Stomach (tissue), 9 donors: Measurements from ENCODE around the gene LNPEP. TPM values are rescaled to one million over a fixed set of nuclear protein-coding genes. Genes with fewer than 3 reads are reported as not detected.

ENCODE experiments used
- DNase-seq, 2 donors: peaks; one replicate each; pipeline versions ENCODE4 v3.0.0 to v3.0.0-alpha.2; 2013 to 2019
- H3K27ac ChIP-seq, 5 donors: fragments of 200-600 bp in 4 of 5; sonication (generic) in 4 of 5; one replicate each; pipeline ENCODE4 v1.5.1; 2013 to 2019; ENCODE audit warnings: mild to moderate bottlenecking in 1 of 5, moderate library complexity in 1 of 5
- H3K27me3 ChIP-seq, 3 donors: fragments of 200-600 bp; sonication (generic); one replicate each; pipeline ENCODE4 v1.5.1; 2017 to 2019; ENCODE audit warnings: mixed run types in 1 of 3
- H3K36me3 ChIP-seq, 4 donors: fragments of 200-600 bp; sonication (generic); 1 replicate in 3 of 4; 2 replicates in 1 of 4; pipeline ENCODE4 v1.5.1; 2016 to 2019
- H3K4me1 ChIP-seq, 4 donors: fragments of 200-600 bp; sonication (generic); one replicate each; pipeline ENCODE4 v1.5.1; 2016 to 2019
- H3K4me3 ChIP-seq, 4 donors: fragments of 200-600 bp; sonication (generic) in 3 of 4; one replicate each; pipeline ENCODE4 v1.5.1; 2016 to 2019; ENCODE audit warnings: mild to moderate bottlenecking in 1 of 4
- H3K9me3 ChIP-seq, 4 donors: fragments of 200-600 bp; sonication (generic); one replicate each; pipeline ENCODE4 v1.5.1; 2016 to 2019
- CTCF ChIP-seq, 7 experiments: fragments of 450-650 bp in 4 of 7; fragments of 200-600 bp in 3 of 7; sonication (generic) in 3 of 7; IDR thresholded peaks; one replicate each; pipeline ENCODE4 v1.5.1; 2016 to 2019; ENCODE audit warnings: antibody characterized with exemption in 7 of 7, control low read depth in 2 of 7, mild to moderate bottlenecking in 1 of 7
- EP300 ChIP-seq: sonication (generic); formaldehyde crosslinking; IDR thresholded peaks from one replicate; pipeline ENCODE4 v1.6.1; 2017; ENCODE audit warnings: antibody characterized with exemption
- POLR2A ChIP-seq, 4 donors: fragments of 450-650 bp; IDR thresholded peaks; one replicate each; pipeline ENCODE4 v1.6.1; 2016; ENCODE audit warnings: antibody characterized with exemption in 4 of 4, control low read depth in 2 of 4, mild to moderate bottlenecking in 1 of 4, moderate library complexity in 1 of 4
- POLR2AphosphoS5 ChIP-seq, 3 donors: sonication (generic); formaldehyde crosslinking; IDR thresholded peaks; one replicate each; pipeline ENCODE4 v1.6.1; 2016; ENCODE audit warnings: antibody characterized with exemption in 3 of 3
- WGBS, 5 donors: extraction: QIAGEN DNeasy Blood & Tissue Kit in 3 of 5; methylation state at CpG; one replicate each; pipeline versions ENCODE4 v1.1.5 to v1.1.7; 2013 to 2018; 5-methylcytosine and 5-hydroxymethylcytosine counted together
- intact Hi-C: fragments of 100-400 bp; cut with DNase I; formaldehyde crosslinking; loops from one replicate; pipeline ENCODE4 v1.15.1; 2023; ENCODE audit warnings: low total_unique reads
- polyA plus RNA-seq, 3 donors: library from polyadenylated mRNA; stranded (reverse); fragments of 200-250 nt; gene quantifications; one replicate each; pipeline ENCODE4 v1.2.3, GENCODE V29; 2013
- total RNA-seq, 5 donors: library from RNA; depleted of rRNA; stranded (reverse); fragments of >200 nt; gene quantifications; one replicate each; pipeline versions ENCODE4 v1.1.0 to v1.2.3, GENCODE V29; 2014 to 2016
- donor health status: healthy with polysubstance abuse.
- donor health status: Bipolar disorder and iron deficiency.
- donor health status: healthy.

The LNPEP gene
- total and polyA plus RNA-seq, 8 donors: 2.0 to 160 (median 28.9) TPM

- Histone ChIP-seq H3K4me3 (no peak overlapping the region), H3K9me3 (no peaks in the 10 kb centered on the region), H3K4me1 (peaks cover 6 to 58% (median 37%) of the 10 kb centered on the region in 4 donors), H3K27ac (no peak overlapping the region), H3K36me3 (no peaks in the 10 kb centered on the region), H3K27me3 (no peaks in the 10 kb centered on the region)
- DNase-seq: no peak
- TF ChIP-seq POLR2AphosphoS5 (IDR thresholded peaks at IDR 0.05): no peak
- TF ChIP-seq EP300: no peak
- TF ChIP-seq POLR2A (IDR thresholded peaks at IDR 0.05): no peak
- TF ChIP-seq CTCF (IDR thresholded peaks at IDR 0.05): no peak
- intact Hi-C loops: no loop called here
- WGBS, 5 donors: 58 to 92% (median 87%) methylated on average over 4 of the region's 4 CpGs
Observed at GRCh38 chr5:96941140-96941539, 5.3 kb downstream of the LNPEP start.

- intact Hi-C loops: no loop called here
- DNase-seq: no peak
- no peak overlapping the region for H3K27ac ChIP-seq
- no peaks in the 10 kb centered on the region for H3K36me3 ChIP-seq
- H3K4me1 ChIP-seq: peaks cover 6 to 54% (median 35%) of the 10 kb centered on the region in 4 donors
- WGBS, 5 donors: 89 to 96% (median 96%) methylated on average over 9 of the region's 9 CpGs
- no peaks in the 10 kb centered on the region for H3K27me3 ChIP-seq
- H3K4me3 ChIP-seq: no peak overlapping the region
- H3K9me3 ChIP-seq: no peaks in the 10 kb centered on the region
- TF ChIP-seq POLR2A (IDR thresholded peaks at IDR 0.05) (no peak), POLR2AphosphoS5 (IDR thresholded peaks at IDR 0.05) (no peak), EP300 (no peak)
Observed at GRCh38 chr5:96942078-96942477, 6.2 kb downstream of the LNPEP start.

- H3K27ac ChIP-seq: no peak overlapping the region
- H3K27me3 ChIP-seq: no peaks in the 10 kb centered on the region
- intact Hi-C loops: no loop called here
- peaks cover under 1 to 45% (median 27%) of the 10 kb centered on the region in 4 donors for H3K4me1 ChIP-seq
- TF ChIP-seq POLR2AphosphoS5 (IDR thresholded peaks at IDR 0.05) (no peak), POLR2A (IDR thresholded peaks at IDR 0.05) (no peak), CTCF (IDR thresholded peaks at IDR 0.05) (no peak), EP300 (no peak)
- H3K9me3 ChIP-seq: no peaks in the 10 kb centered on the region
- no peak overlapping the region for H3K4me3 ChIP-seq
- no peaks in the 10 kb centered on the region for H3K36me3 ChIP-seq
- WGBS, 5 donors: 90 to 100% (median 98%) methylated on average over 1 of the region's 1 CpG
- DNase-seq: no peak
Observed at GRCh38 chr5:96942911-96943310, 7.0 kb downstream of the LNPEP start.

GRCh38 chr5:96943799-96944198, 7.9 kb downstream of the LNPEP start:
- peaks cover 0 to 39% (median 21%) of the 10 kb centered on the region in 4 donors for H3K4me1 ChIP-seq
- DNase-seq: no peak
- WGBS, 5 donors: 89 to 95% (median 89%) methylated on average over 1 of the region's 1 CpG
- H3K27ac ChIP-seq: no peak overlapping the region
- no peaks in the 10 kb centered on the region for H3K9me3 ChIP-seq
- no peaks in the 10 kb centered on the region for H3K36me3 ChIP-seq
- TF ChIP-seq POLR2A (IDR thresholded peaks at IDR 0.05): no peak
- no peak for TF ChIP-seq POLR2AphosphoS5 (IDR thresholded peaks at IDR 0.05)
- no peak for TF ChIP-seq EP300
- TF ChIP-seq CTCF (IDR thresholded peaks at IDR 0.05): no peak
- no peaks in the 10 kb centered on the region for H3K27me3 ChIP-seq
- no peak overlapping the region for H3K4me3 ChIP-seq
- intact Hi-C loops: no loop called here

- no peak for TF ChIP-seq EP300
- TF ChIP-seq CTCF (IDR thresholded peaks at IDR 0.05): no peak
- TF ChIP-seq POLR2AphosphoS5 (IDR thresholded peaks at IDR 0.05): no peak
- no peak for TF ChIP-seq POLR2A (IDR thresholded peaks at IDR 0.05)
- Histone ChIP-seq H3K36me3 (no peaks in the 10 kb centered on the region), H3K9me3 (no peaks in the 10 kb centered on the region), H3K4me3 (no peak overlapping the region), H3K27ac (no peak overlapping the region), H3K4me1 (peaks cover 0 to 34% (median 15%) of the 10 kb centered on the region in 4 donors), H3K27me3 (no peaks in the 10 kb centered on the region)
- DNase-seq: no peak
- 56 to 92% (median 88%) methylated on average over 5 of the region's 5 CpGs for WGBS, 5 donors
- intact Hi-C loops: no loop called here
Observed at GRCh38 chr5:96945144-96945897, 9.4 kb downstream of the LNPEP start.
